ENCODE results near the gene SCGB1D2.

DNA sequence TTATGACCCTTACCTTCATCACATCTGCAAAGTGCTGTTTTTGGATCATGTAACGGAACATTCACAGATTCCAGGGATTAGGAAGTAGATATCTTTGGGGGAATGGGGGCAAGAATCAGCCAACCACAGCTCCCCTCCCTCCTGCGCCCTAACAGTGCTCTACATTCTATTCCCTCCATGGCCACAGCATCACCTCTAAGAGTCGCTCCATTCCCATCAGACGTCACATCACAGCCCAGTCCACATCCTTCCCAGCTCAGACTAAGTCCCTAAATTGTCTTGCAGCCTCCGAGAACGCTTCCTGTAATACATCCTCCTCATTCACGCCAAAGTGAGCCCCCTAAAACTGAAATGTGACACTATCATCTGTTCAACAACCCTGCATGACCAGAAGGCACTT lies 46.1 kb upstream of the SCGB1D2 start:
- no peak for TF ChIP-seq CTCF (IDR thresholded peaks at IDR 0.05)
- no peak for TF ChIP-seq POLR2AphosphoS5 (IDR thresholded peaks at IDR 0.05)

All from prostate gland (tissue), 2 donors.